NCI-H2171 treated with DMSO at 0.1 percent for 48 hours (cell line): Measurements from ENCODE around the gene KDR.

Experiments
- DNase-seq: peaks from one replicate; lab custom pipeline; 2025; lab: John Stamatoyannopoulos, UW

The KDR gene

DNA sequence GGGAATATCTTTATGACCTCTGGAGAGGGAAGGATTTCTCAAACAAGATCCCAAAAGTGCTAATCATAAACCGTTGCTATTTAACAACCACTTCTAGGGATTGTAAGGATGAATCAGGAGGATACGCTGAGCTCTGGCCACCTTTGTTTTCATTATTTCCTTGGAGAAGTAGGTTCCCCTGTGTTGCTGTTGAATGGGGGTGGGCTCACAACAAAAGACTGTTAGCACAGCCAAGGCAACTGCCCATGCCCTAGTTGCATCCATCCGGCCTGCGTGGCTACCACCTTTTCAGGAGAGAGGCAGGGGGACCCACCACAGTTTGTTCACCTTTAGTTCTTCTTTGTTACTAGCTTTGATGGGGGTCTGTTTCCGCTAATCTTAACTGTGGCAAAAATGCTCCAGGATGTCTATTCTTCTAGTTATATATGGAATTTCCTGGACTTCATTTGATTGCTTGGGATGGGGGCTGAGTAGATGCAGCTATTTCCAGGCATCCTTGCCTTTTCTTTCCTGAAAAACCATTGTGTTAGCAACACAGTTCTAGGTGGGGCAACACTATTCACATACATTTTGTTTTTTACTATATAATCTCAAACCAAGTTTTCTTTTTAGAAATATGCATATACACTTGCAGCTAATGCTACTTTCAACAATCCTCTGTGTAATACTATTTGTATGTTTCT, 95.4 kb downstream of the KDR start:
- no peak for DNase-seq

GRCh38 chr4:55029321-55029720, 96.1 kb downstream of the KDR start:
- DNase-seq, result no peak
